ENCODE results near the gene STXBP5. TPM values are rescaled to one million over a fixed set of nuclear protein-coding genes. Genes with fewer than 3 reads are reported as not detected.

Gene STXBP5
- total and polyA plus RNA-seq, 2 of the 4 experiments (the other 2 are of a cell fraction) = 13.2 to 46.4 TPM

DNA sequence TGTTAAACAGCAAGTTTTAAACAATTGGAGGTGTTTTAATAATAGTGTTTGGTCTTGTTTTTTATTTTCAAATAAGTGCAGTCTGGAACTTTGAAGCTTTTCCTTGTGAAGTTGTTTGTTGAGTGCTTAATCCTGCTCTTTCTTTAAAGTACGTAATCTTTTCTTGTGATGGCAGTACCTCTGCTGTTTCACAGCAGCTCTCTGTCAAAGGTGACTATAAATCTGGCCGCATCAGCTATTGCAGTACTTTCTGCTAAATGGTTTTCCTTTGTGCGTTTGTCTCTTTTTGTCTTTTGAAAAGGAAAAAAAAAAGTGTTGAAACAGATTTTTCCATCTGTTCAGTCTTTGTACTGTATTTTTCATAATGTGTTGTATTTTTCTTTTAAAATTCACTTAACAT, 12.7 kb downstream of the STXBP5 start:
- Histone ChIP-seq H3K9ac (ENCODE audit: low read depth, low read length) (no peak overlapping the region), H2BK20ac (ENCODE audit: low read depth, low read length) (no peak overlapping the region), H3K4me3 (ENCODE audit: insufficient read depth, low read depth, low read length) (no peak overlapping the region), H3K27me3 (ENCODE audit: control insufficient read depth, insufficient read depth, low read length) (no peaks in the 10 kb centered on the region), H2BK5ac (ENCODE audit: low read depth, low read length, poor library complexity, severe bottlenecking) (peak overlapping the region; percentile 8), H3K18ac (ENCODE audit: low read depth, low read length) (no peak overlapping the region), H3K9me3 (ENCODE audit: control insufficient read depth, insufficient read depth, low read length) (no peaks in the 10 kb centered on the region), H4K20me1 (ENCODE audit: insufficient read depth, low read length) (no peaks in the 10 kb centered on the region), H4K5ac (ENCODE audit: low read depth, low read length) (peak overlapping the region; percentile 9; the same call in 1 of the 2 replicates), H2BK15ac (ENCODE audit: low read depth, low read length) (no peak overlapping the region), H4K91ac (ENCODE audit: insufficient read depth, low read depth, low read length) (no peak overlapping the region), H3K4ac (ENCODE audit: low read depth, low read length) (no peak overlapping the region), H2BK120ac (ENCODE audit: low read depth, low read length) (no peak overlapping the region), H3K14ac (replicated peaks; ENCODE audit: low read depth, low read length) (peak overlapping the region; percentile 38; the same call in 1 of the 2 replicates), H3K4me1 (ENCODE audit: control insufficient read depth, insufficient read depth, low read length) (peaks cover 1% of the 10 kb centered on the region), H3K56ac (ENCODE audit: extremely low read depth, insufficient read depth, low read length) (no peak overlapping the region), H3K36me3 (ENCODE audit: control insufficient read depth, insufficient read depth, low read length) (peaks cover 9% of the 10 kb centered on the region), H3K4me2 (ENCODE audit: low read depth, low read length) (no peak overlapping the region), H2AK9ac (replicated peaks; ENCODE audit: low read depth, low read length, poor library complexity) (no peak overlapping the region), H2AK5ac (ENCODE audit: low read depth, low read length) (no peak overlapping the region), H3K23ac (ENCODE audit: low read depth, low read length) (0 out of 2 replicates have a peak overlapping the region, but pooled peaks have one; percentile 23), H3K27ac (ENCODE audit: insufficient read depth, low read length) (no peak overlapping the region), H4K8ac (ENCODE audit: low read depth in 2 of 2, low read length in 2 of 2) (0 out of 4 replicates have a peak overlapping the region, but pooled peaks of 1 of the 2 experiments have one; percentile 5), H3K9me1 (ENCODE audit: insufficient read depth, low read length) (no peaks in the 10 kb centered on the region; the same call in 1 of the 2 replicates), H2AFZ (replicated peaks; ENCODE audit: low read length, poor library complexity) (no peak overlapping the region), H3K79me1 (ENCODE audit: low read depth in 1 of 2, low read length in 2 of 2) (peaks cover 14 to 33% of the 10 kb centered on the region in 2 experiments)
- DNase-seq = no peak
- ChIA-PET CTCF (interaction anchor here (0.6 to 1.0 kb wide), 3 partner anchors 24 to 1442 kb away, joined by 3 to 6 read pairs (median 3); no protein-coding TSS in a partner anchor), POLR2A (ENCODE audit: unreplicated experiment) (interaction anchor here (0.7 kb wide), 1 partner anchor 226 kb away, joined by 10 read pairs; no protein-coding TSS in a partner anchor)
- ATAC-seq (ENCODE audit: low read depth) = no peak
- intact Hi-C loops (cut with micrococcal nuclease) = no loop called here
- TF ChIP-seq RAD21 (IDR thresholded peaks at IDR 0.05; ENCODE audit: low read length) = no peak
- no peak for TF ChIP-seq BHLHE40 (IDR thresholded peaks at IDR 0.05; ENCODE audit: low read depth, low read length)
- no peak for TF ChIP-seq MAZ (IDR thresholded peaks at IDR 0.05; ENCODE audit: borderline replicate concordance, low read depth, low read length)
- TF ChIP-seq RFX5 (IDR thresholded peaks at IDR 0.05; ENCODE audit: low read depth, low read length) = no peak
- TF ChIP-seq RCOR1 (IDR thresholded peaks at IDR 0.05; ENCODE audit: insufficient replicate concordance, low read length) = no peak
- no peak for TF ChIP-seq CTCF (conservative IDR thresholded peaks at IDR 0.05; ENCODE audit: low read depth, low read length)
- TF ChIP-seq, protein P1, sequence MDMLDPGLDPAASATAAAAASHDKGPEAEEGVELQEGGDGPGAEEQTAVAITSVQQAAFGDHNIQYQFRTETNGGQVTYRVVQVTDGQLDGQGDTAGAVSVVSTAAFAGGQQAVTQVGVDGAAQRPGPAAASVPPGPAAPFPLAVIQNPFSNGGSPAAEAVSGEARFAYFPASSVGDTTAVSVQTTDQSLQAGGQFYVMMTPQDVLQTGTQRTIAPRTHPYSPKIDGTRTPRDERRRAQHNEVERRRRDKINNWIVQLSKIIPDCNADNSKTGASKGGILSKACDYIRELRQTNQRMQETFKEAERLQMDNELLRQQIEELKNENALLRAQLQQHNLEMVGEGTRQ (IDR thresholded peaks at IDR 0.05; ENCODE audit: low read depth, low read length) = no peak
- no peak for TF ChIP-seq SMC3 (IDR thresholded peaks at IDR 0.05; ENCODE audit: low read depth, low read length)
- no peak for TF ChIP-seq ELK1 (IDR thresholded peaks at IDR 0.05; ENCODE audit: borderline replicate concordance, low read depth, low read length)
- no peak for TF ChIP-seq NFE2L2 (IDR thresholded peaks at IDR 0.05; ENCODE audit: low read depth, low read length)
- no peak for TF ChIP-seq MXI1 (IDR thresholded peaks at IDR 0.05; ENCODE audit: borderline replicate concordance, low read depth, low read length)
- no peak for TF ChIP-seq POLR2A (IDR thresholded peaks at IDR 0.05; ENCODE audit: low read depth, low read length)
- TF ChIP-seq CEBPB (IDR thresholded peaks at IDR 0.05; ENCODE audit: low read depth, low read length) = no peak
- TF ChIP-seq MAFK (IDR thresholded peaks at IDR 0.05; ENCODE audit: low read depth, low read length) = no peak
- no peak for TF ChIP-seq FOS (IDR thresholded peaks at IDR 0.05; ENCODE audit: low read depth, low read length)
- no peak for TF ChIP-seq CHD1 (IDR thresholded peaks at IDR 0.05; ENCODE audit: low read depth, low read length)
- 100% methylated on average over 1 of the region's 3 CpGs; no CpG with 5 or more reads in 1 of the 2 experiments for WGBS, 2 experiments (ENCODE audit: extremely low coverage in 2 of 2, insufficient read length in 1 of 2)
- dilution Hi-C loops (cut with HindIII; ENCODE audit: low sequenced_read_pairs, unreplicated experiment) = no loop called here
- BruUV-seq (replicated peaks) = no TSS peak
- in situ Hi-C loops (cut with MboI; ENCODE audit: low sequenced_read_pairs) = loop anchor here (25.0 kb wide), 1 partner anchor 305 kb away; no protein-coding TSS in a partner anchor

All from IMR-90 (cell line).